GM12872 (cell line): ENCODE results near the gene TTC22.

Experiments
- TF ChIP-seq, protein P1 (sequence below): IDR thresholded peaks from 3 replicates; pipeline ENCODE4 v1.5.1; 2011; ENCODE audit warnings: low read depth, mild to moderate bottlenecking, low read length, moderate library complexity; ENCODE audit not compliant: insufficient read depth

TTC22 gene

GRCh38 chr1:54764133-54764921 lies 36.8 kb downstream of the TTC22 start, which contains the start of gene PARS2:
Gene PARS2, minus strand, starts transcription at chr1:54764523. Its CDS starts 5,362 bp downstream, at chr1:54759161.
- TF ChIP-seq, protein P1, sequence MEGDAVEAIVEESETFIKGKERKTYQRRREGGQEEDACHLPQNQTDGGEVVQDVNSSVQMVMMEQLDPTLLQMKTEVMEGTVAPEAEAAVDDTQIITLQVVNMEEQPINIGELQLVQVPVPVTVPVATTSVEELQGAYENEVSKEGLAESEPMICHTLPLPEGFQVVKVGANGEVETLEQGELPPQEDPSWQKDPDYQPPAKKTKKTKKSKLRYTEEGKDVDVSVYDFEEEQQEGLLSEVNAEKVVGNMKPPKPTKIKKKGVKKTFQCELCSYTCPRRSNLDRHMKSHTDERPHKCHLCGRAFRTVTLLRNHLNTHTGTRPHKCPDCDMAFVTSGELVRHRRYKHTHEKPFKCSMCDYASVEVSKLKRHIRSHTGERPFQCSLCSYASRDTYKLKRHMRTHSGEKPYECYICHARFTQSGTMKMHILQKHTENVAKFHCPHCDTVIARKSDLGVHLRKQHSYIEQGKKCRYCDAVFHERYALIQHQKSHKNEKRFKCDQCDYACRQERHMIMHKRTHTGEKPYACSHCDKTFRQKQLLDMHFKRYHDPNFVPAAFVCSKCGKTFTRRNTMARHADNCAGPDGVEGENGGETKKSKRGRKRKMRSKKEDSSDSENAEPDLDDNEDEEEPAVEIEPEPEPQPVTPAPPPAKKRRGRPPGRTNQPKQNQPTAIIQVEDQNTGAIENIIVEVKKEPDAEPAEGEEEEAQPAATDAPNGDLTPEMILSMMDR = no peak

DNA sequence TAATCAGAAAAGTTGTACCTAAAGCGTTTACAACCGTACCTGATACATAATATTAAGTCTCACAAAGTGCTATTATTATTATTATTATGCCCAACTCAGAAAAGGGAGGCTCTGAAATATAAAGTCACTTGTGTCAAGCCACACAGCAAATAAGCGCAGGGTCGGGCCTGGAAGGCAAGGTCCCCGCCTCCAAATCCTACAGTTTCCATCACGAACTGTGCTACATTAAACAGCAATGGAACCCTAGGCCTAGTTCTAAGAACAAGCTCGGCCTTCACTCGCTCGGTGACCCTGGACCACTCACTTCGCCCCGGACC lies 37.3 kb downstream of the TTC22 start:
- TF ChIP-seq, protein P1 = no peak

GRCh38 chr1:54758678-54759348 lies 42.3 kb downstream of the TTC22 start:
- TF ChIP-seq, protein P1 = no peak

GRCh38 chr1:54757833-54758232 lies 43.3 kb downstream of the TTC22 start:
- TF ChIP-seq, protein P1 = no peak

- TF ChIP-seq, protein P1 = no peak
These were observed 46.4 kb downstream of the TTC22 start for GRCh38 chr1:54754486-54755285.

- TF ChIP-seq, protein P1 = no peak
These were observed 47.1 kb downstream of the TTC22 start for GRCh38 chr1:54754045-54754444.

GRCh38 chr1:54751426-54751825 lies 49.7 kb downstream of the TTC22 start:
- TF ChIP-seq, protein P1 = no peak
